OCI-LY3 (cell line): ENCODE measurements around the gene MS4A6A.
"Not testable (repeated sequence)": the region's sequence is repeated elsewhere in the genome, so short reads cannot be mapped to it uniquely, and the experiment has no call there.

Experiments
- H2AFZ ChIP-seq: fragments of 200-600, 300-600 bp; shearing (Covaris generic); 2 replicates; pipeline ENCODE4 v1.6.0; 2014; ENCODE audit warnings: antibody characterized with exemption, low read depth, low read length
- H3K27ac ChIP-seq: fragments of 200-600, 300-600 bp; sonication (generic); 2 replicates; pipeline ENCODE4 v1.5.1; 2014; ENCODE audit warnings: mild to moderate bottlenecking, low read length, moderate library complexity, mixed read lengths
- H3K27me3 ChIP-seq: fragments of 200-600, 300-600 bp; sonication (generic); 2 replicates; pipeline ENCODE4 v1.6.1; 2014; ENCODE audit warnings: low read depth, low read length, mixed read lengths
- H3K36me3 ChIP-seq: fragments of 200-600, 300-600 bp; sonication (generic); replicated peaks from 2 replicates; pipeline ENCODE3; 2014; ENCODE audit warnings: low read depth, low read length, mixed read lengths
- H3K4me1 ChIP-seq: fragments of 300-600, 200-600 bp; sonication (generic); 2 replicates; pipeline ENCODE4 v1.6.1; 2014; ENCODE audit warnings: low read length, mixed read lengths
- H3K4me2 ChIP-seq: fragments of 200-600, 300-600 bp; sonication (generic); 2 replicates; pipeline ENCODE4 v1.6.1; 2014; ENCODE audit warnings: low read length, mixed read lengths
- H3K4me3 ChIP-seq: fragments of 300-600, 200-600 bp; sonication (generic); 2 replicates; pipeline ENCODE4 v1.5.1; 2014; ENCODE audit warnings: antibody characterized with exemption, mild to moderate bottlenecking, low read length, moderate library complexity
- H3K79me2 ChIP-seq: fragments of 300-600, 200-600 bp; shearing (Covaris generic); 2 replicates; pipeline ENCODE4 v1.6.1; 2014; ENCODE audit warnings: mild to moderate bottlenecking, low read length, mixed read lengths
- H3K9ac ChIP-seq: fragments of 300-600, 200-600 bp; shearing (Covaris generic); 2 replicates; pipeline ENCODE4 v1.6.0; 2014; ENCODE audit warnings: mild to moderate bottlenecking, low read length, moderate library complexity
- H3K9me3 ChIP-seq: fragments of 200-600, 300-600 bp; shearing (Covaris generic); 2 replicates; pipeline ENCODE4 v1.6.1; 2014; ENCODE audit warnings: low read length, mixed read lengths; ENCODE audit not compliant: insufficient read depth
- H4K20me1 ChIP-seq: fragments of 200-600, 300-600 bp; sonication (generic); 2 replicates; pipeline ENCODE4 v1.6.1; 2016; ENCODE audit warnings: low read length, mixed read lengths; ENCODE audit not compliant: insufficient read depth
- EZH2phosphoT487 ChIP-seq: fragments of 200-600 bp; shearing (Covaris generic); IDR thresholded peaks from 2 replicates; pipeline ENCODE4 v1.6.1; 2018; ENCODE audit warnings: antibody characterized with exemption, mixed run types, low read depth
- TF ChIP-seq, protein P1 (sequence below): fragments of 200-600, 300-600 bp; sonication (generic); IDR thresholded peaks from 2 replicates; pipeline ENCODE4 v1.5.1; 2014; ENCODE audit warnings: antibody characterized with exemption, low read length, low read depth

The MS4A6A gene

GRCh38 chr11:60133917-60134316, 49.0 kb downstream of the MS4A6A start:
- Histone ChIP-seq H3K79me2 (no peaks in the 10 kb centered on the region), H3K4me3 (no peak overlapping the region), H3K4me1 (no peaks in the 10 kb centered on the region), H2AFZ (no peak overlapping the region), H3K4me2 (no peak overlapping the region), H3K36me3 (no peaks in the 10 kb centered on the region), H3K9ac (no peak overlapping the region), H3K27me3 (no peaks in the 10 kb centered on the region), H3K27ac (no peak overlapping the region), H4K20me1 (no peaks in the 10 kb centered on the region), H3K9me3 (no peaks in the 10 kb centered on the region)
- TF ChIP-seq EZH2phosphoT487: no peak
- TF ChIP-seq, protein P1, sequence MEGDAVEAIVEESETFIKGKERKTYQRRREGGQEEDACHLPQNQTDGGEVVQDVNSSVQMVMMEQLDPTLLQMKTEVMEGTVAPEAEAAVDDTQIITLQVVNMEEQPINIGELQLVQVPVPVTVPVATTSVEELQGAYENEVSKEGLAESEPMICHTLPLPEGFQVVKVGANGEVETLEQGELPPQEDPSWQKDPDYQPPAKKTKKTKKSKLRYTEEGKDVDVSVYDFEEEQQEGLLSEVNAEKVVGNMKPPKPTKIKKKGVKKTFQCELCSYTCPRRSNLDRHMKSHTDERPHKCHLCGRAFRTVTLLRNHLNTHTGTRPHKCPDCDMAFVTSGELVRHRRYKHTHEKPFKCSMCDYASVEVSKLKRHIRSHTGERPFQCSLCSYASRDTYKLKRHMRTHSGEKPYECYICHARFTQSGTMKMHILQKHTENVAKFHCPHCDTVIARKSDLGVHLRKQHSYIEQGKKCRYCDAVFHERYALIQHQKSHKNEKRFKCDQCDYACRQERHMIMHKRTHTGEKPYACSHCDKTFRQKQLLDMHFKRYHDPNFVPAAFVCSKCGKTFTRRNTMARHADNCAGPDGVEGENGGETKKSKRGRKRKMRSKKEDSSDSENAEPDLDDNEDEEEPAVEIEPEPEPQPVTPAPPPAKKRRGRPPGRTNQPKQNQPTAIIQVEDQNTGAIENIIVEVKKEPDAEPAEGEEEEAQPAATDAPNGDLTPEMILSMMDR: no peak

DNA sequence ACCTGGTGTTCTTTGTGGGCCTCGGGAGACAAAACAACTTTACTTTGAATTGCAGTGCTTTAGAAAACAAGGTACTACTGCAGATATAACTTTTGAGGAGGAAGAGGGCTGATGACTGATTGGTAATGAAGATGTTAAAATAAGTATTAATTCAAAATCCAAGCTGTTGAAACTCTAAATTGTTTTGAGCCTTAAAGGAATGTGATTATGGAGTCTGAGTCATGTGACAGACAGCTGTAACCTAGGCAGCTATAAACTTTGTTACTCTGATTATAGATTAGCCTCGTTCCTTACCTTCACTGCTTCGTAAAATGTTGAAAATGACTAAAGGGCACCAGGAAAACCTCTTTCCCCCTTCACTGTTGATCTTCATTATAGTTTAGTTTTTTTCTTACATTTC, 51.0 kb downstream of the MS4A6A start:
- Histone ChIP-seq H3K27me3 (no peaks in the 10 kb centered on the region), H3K9me3 (no peaks in the 10 kb centered on the region), H3K27ac (no peak overlapping the region), H3K36me3 (no peaks in the 10 kb centered on the region), H3K79me2 (no peaks in the 10 kb centered on the region), H4K20me1 (no peaks in the 10 kb centered on the region), H3K4me3 (no peak overlapping the region), H2AFZ (no peak overlapping the region), H3K4me1 (no peaks in the 10 kb centered on the region), H3K9ac (no peak overlapping the region), H3K4me2 (no peak overlapping the region)
- TF ChIP-seq, protein P1: no peak
- no peak for TF ChIP-seq EZH2phosphoT487

DNA sequence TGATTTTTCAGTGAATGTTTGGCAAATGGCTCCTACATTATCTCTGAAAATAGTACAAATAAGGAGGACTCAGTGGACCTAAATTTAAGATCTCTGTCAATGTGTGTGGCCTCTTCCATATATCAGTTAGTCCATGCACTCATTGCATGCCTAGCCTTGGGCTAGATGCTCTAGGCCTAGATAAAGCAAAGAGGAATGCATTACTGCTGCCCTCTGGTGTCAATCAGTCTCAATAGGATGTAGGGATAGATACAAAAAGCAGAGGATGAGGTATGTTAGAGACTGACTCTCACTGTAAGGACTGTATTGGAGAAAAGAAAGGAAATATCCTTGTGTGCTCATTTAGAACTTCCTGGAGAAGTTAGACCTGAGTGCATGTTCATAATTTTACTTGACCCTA, 52.4 kb downstream of the MS4A6A start:
- H3K9me3 ChIP-seq: no peaks in the 10 kb centered on the region
- no peaks in the 10 kb centered on the region for H3K4me1 ChIP-seq
- H3K79me2 ChIP-seq: no peaks in the 10 kb centered on the region
- H3K27me3 ChIP-seq: no peaks in the 10 kb centered on the region
- no peak overlapping the region for H2AFZ ChIP-seq
- no peak overlapping the region for H3K4me3 ChIP-seq
- H3K4me2 ChIP-seq: no peak overlapping the region
- no peak overlapping the region for H3K27ac ChIP-seq
- H3K9ac ChIP-seq: no peak overlapping the region
- TF ChIP-seq, protein P1: peak; percentile 65
- TF ChIP-seq EZH2phosphoT487: no peak
- H4K20me1 ChIP-seq: no peaks in the 10 kb centered on the region
- no peaks in the 10 kb centered on the region for H3K36me3 ChIP-seq

- no peaks in the 10 kb centered on the region for H4K20me1 ChIP-seq
- H3K27ac ChIP-seq: no peak overlapping the region
- TF ChIP-seq EZH2phosphoT487: no peak
- no peak overlapping the region for H3K9ac ChIP-seq
- H3K9me3 ChIP-seq: no peaks in the 10 kb centered on the region
- H3K4me1 ChIP-seq: no peaks in the 10 kb centered on the region
- H2AFZ ChIP-seq: no peak overlapping the region
- H3K79me2 ChIP-seq: no peaks in the 10 kb centered on the region
- no peak overlapping the region for H3K4me2 ChIP-seq
- H3K4me3 ChIP-seq: no peak overlapping the region
- H3K27me3 ChIP-seq: no peaks in the 10 kb centered on the region
- H3K36me3 ChIP-seq: no peaks in the 10 kb centered on the region
These were observed 53.0 kb downstream of the MS4A6A start for GRCh38 chr11:60129853-60130252.

GRCh38 chr11:60128866-60129265, 54.0 kb downstream of the MS4A6A start:
- not testable (repeated sequence) for H3K4me3 ChIP-seq, H3K4me1 ChIP-seq, H3K9me3 ChIP-seq

More at GRCh38 chr11:60128866-60129265, 54.0 kb downstream of the MS4A6A start:
- not testable (repeated sequence) for H4K20me1 ChIP-seq, H3K4me2 ChIP-seq, H2AFZ ChIP-seq, H3K27me3 ChIP-seq, H3K79me2 ChIP-seq, H3K9ac ChIP-seq, H3K27ac ChIP-seq, H3K36me3 ChIP-seq
